ENCODE measurements around the gene PPP1R15B. TPM values are rescaled to one million over a fixed set of nuclear protein-coding genes. Genes with fewer than 3 reads are reported as not detected.

The PPP1R15B gene
- total and polyA plus RNA-seq, 4 donors = 6.8 to 59.9 (median 26.5) TPM

- H3K36me3 ChIP-seq (ENCODE audit: control insufficient read depth in 1 of 2, insufficient read depth in 2 of 2, low read length in 1 of 2) = no peaks in the 10 kb centered on the region
- no peak overlapping the region for H3K4me3 ChIP-seq (ENCODE audit: low read length in 2 of 2)
- no peak overlapping the region for H3K27ac ChIP-seq (ENCODE audit: low read depth in 1 of 2, low read length in 2 of 2)
- H3K27me3 ChIP-seq (ENCODE audit: control insufficient read depth in 1 of 2, insufficient read depth in 2 of 2, low read length in 1 of 2) = no peaks in the 10 kb centered on the region
- intact Hi-C loops (cut with DNase I) = no loop called here
- H3K9me3 ChIP-seq (ENCODE audit: control insufficient read depth, low read length) = no peaks in the 10 kb centered on the region
- DNase-seq (no peak), ATAC-seq (ENCODE audit: low FRiP score) (no peak)
- WGBS, 2 donors = 82 to 84% methylated on average over 4 of the region's 4 CpGs
- no peaks in the 10 kb centered on the region for H3K4me1 ChIP-seq (ENCODE audit: control insufficient read depth in 1 of 2, insufficient read depth in 2 of 2, low read length in 2 of 2)
These were observed 37.7 kb downstream of the PPP1R15B start for GRCh38 chr1:204373911-204374310.

GRCh38 chr1:204370176-204370575, 41.4 kb downstream of the PPP1R15B start:
- Histone ChIP-seq H3K9me3 (ENCODE audit: control insufficient read depth, low read length) (no peaks in the 10 kb centered on the region), H3K27ac (ENCODE audit: low read depth in 1 of 2, low read length in 2 of 2) (no peak overlapping the region), H3K4me3 (ENCODE audit: low read length in 2 of 2) (no peak overlapping the region), H3K36me3 (ENCODE audit: control insufficient read depth in 1 of 2, insufficient read depth in 2 of 2, low read length in 1 of 2) (no peaks in the 10 kb centered on the region), H3K4me1 (ENCODE audit: control insufficient read depth in 1 of 2, insufficient read depth in 2 of 2, low read length in 2 of 2) (no peaks in the 10 kb centered on the region), H3K27me3 (ENCODE audit: control insufficient read depth in 1 of 2, insufficient read depth in 2 of 2, low read length in 1 of 2) (no peaks in the 10 kb centered on the region)
- intact Hi-C loops (cut with DNase I) = no loop called here
- DNase-seq (no peak), ATAC-seq (ENCODE audit: low FRiP score) (no peak)
- 86% methylated on average over 10 of the region's 10 CpGs for WGBS, 2 donors

- H3K4me3 ChIP-seq (ENCODE audit: low read length in 2 of 2) = no peak overlapping the region
- ATAC-seq (ENCODE audit: low FRiP score) (no peak), DNase-seq (no peak)
- H3K27me3 ChIP-seq (ENCODE audit: control insufficient read depth in 1 of 2, insufficient read depth in 2 of 2, low read length in 1 of 2) = no peaks in the 10 kb centered on the region
- intact Hi-C loops (cut with DNase I) = no loop called here
- H3K9me3 ChIP-seq (ENCODE audit: control insufficient read depth, low read length) = no peaks in the 10 kb centered on the region
- no peak overlapping the region for H3K27ac ChIP-seq (ENCODE audit: low read depth in 1 of 2, low read length in 2 of 2)
- H3K36me3 ChIP-seq (ENCODE audit: control insufficient read depth in 1 of 2, insufficient read depth in 2 of 2, low read length in 1 of 2) = no peaks in the 10 kb centered on the region
- 69 to 73% methylated on average over 13 of the region's 13 CpGs for WGBS, 2 donors
- no peaks in the 10 kb centered on the region for H3K4me1 ChIP-seq (ENCODE audit: control insufficient read depth in 1 of 2, insufficient read depth in 2 of 2, low read length in 2 of 2)
These were observed 42.5 kb downstream of the PPP1R15B start for GRCh38 chr1:204368996-204369726.

GRCh38 chr1:204367956-204368355, 43.7 kb downstream of the PPP1R15B start:
- DNase-seq (no peak), ATAC-seq (ENCODE audit: low FRiP score) (no peak)
- no peaks in the 10 kb centered on the region for H3K27me3 ChIP-seq (ENCODE audit: control insufficient read depth in 1 of 2, insufficient read depth in 2 of 2, low read length in 1 of 2)
- H3K4me1 ChIP-seq (ENCODE audit: control insufficient read depth in 1 of 2, insufficient read depth in 2 of 2, low read length in 2 of 2) = no peaks in the 10 kb centered on the region
- 81 to 83% methylated on average over 10 of the region's 10 CpGs for WGBS, 2 donors
- H3K4me3 ChIP-seq (ENCODE audit: low read length in 2 of 2) = no peak overlapping the region
- no peak overlapping the region for H3K27ac ChIP-seq (ENCODE audit: low read depth in 1 of 2, low read length in 2 of 2)
- H3K36me3 ChIP-seq (ENCODE audit: control insufficient read depth in 1 of 2, insufficient read depth in 2 of 2, low read length in 1 of 2) = no peaks in the 10 kb centered on the region
- no peaks in the 10 kb centered on the region for H3K9me3 ChIP-seq (ENCODE audit: control insufficient read depth, low read length)
- intact Hi-C loops (cut with DNase I) = loop anchor here in 1 of 2 donors (2.0 kb wide), 1 partner anchor 205 kb away; no protein-coding TSS in a partner anchor

GRCh38 chr1:204367193-204367858, 44.3 kb downstream of the PPP1R15B start:
- WGBS, 2 donors = 76 to 83% methylated on average over 16 of the region's 16 CpGs
- ATAC-seq (ENCODE audit: low FRiP score) = no peak
- Histone ChIP-seq H3K36me3 (ENCODE audit: control insufficient read depth in 1 of 2, insufficient read depth in 2 of 2, low read length in 1 of 2) (no peaks in the 10 kb centered on the region), H3K9me3 (ENCODE audit: control insufficient read depth, low read length) (no peaks in the 10 kb centered on the region), H3K27ac (ENCODE audit: low read depth in 1 of 2, low read length in 2 of 2) (no peak overlapping the region), H3K4me1 (ENCODE audit: control insufficient read depth in 1 of 2, insufficient read depth in 2 of 2, low read length in 2 of 2) (no peaks in the 10 kb centered on the region), H3K27me3 (ENCODE audit: control insufficient read depth in 1 of 2, insufficient read depth in 2 of 2, low read length in 1 of 2) (no peaks in the 10 kb centered on the region), H3K4me3 (ENCODE audit: low read length in 2 of 2) (no peak overlapping the region)
- no peak for DNase-seq
- intact Hi-C loops (cut with DNase I) = loop anchor here in 1 of 2 donors (2.0 kb wide), 1 partner anchor 205 kb away; no protein-coding TSS in a partner anchor

GRCh38 chr1:204366759-204367158, 44.9 kb downstream of the PPP1R15B start:
- Histone ChIP-seq H3K27ac (ENCODE audit: low read depth in 1 of 2, low read length in 2 of 2) (no peak overlapping the region), H3K9me3 (ENCODE audit: control insufficient read depth, low read length) (no peaks in the 10 kb centered on the region), H3K36me3 (ENCODE audit: control insufficient read depth in 1 of 2, insufficient read depth in 2 of 2, low read length in 1 of 2) (no peaks in the 10 kb centered on the region), H3K4me3 (ENCODE audit: low read length in 2 of 2) (no peak overlapping the region), H3K4me1 (ENCODE audit: control insufficient read depth in 1 of 2, insufficient read depth in 2 of 2, low read length in 2 of 2) (no peaks in the 10 kb centered on the region), H3K27me3 (ENCODE audit: control insufficient read depth in 1 of 2, insufficient read depth in 2 of 2, low read length in 1 of 2) (no peaks in the 10 kb centered on the region)
- intact Hi-C loops (cut with DNase I) = loop anchor here in 1 of 2 donors (2.0 kb wide), 1 partner anchor 204 kb away; no protein-coding TSS in a partner anchor
- 89 to 91% methylated on average over 7 of the region's 7 CpGs for WGBS, 2 donors
- DNase-seq (no peak), ATAC-seq (ENCODE audit: low FRiP score) (no peak)

GRCh38 chr1:204363335-204364114, 48.1 kb downstream of the PPP1R15B start:
- Histone ChIP-seq H3K9me3 (ENCODE audit: control insufficient read depth, low read length) (no peaks in the 10 kb centered on the region), H3K27me3 (ENCODE audit: control insufficient read depth in 1 of 2, insufficient read depth in 2 of 2, low read length in 1 of 2) (no peaks in the 10 kb centered on the region), H3K27ac (ENCODE audit: low read depth in 1 of 2, low read length in 2 of 2) (no peak overlapping the region), H3K36me3 (ENCODE audit: control insufficient read depth in 1 of 2, insufficient read depth in 2 of 2, low read length in 1 of 2) (no peaks in the 10 kb centered on the region), H3K4me3 (ENCODE audit: low read length in 2 of 2) (peak overlapping the region; percentile 36 to 49), H3K4me1 (ENCODE audit: control insufficient read depth in 1 of 2, insufficient read depth in 2 of 2, low read length in 2 of 2) (no peaks in the 10 kb centered on the region)
- intact Hi-C loops (cut with DNase I) = loop anchor here (2.0 to 5.0 kb wide), 4 partner anchors 105 to 201 kb away; partner anchors contain the start of gene GOLT1A (in 1 of the 2)
- peak; percentile 85 for ATAC-seq (ENCODE audit: low FRiP score)
- 1% methylated on average over 27 of the region's 27 CpGs for WGBS, 2 donors
- DNase-seq = peak; percentile 77 to 86

GRCh38 chr1:204362984-204363334, 48.7 kb downstream of the PPP1R15B start:
- H3K9me3 ChIP-seq (ENCODE audit: control insufficient read depth, low read length) = no peaks in the 10 kb centered on the region
- no peaks in the 10 kb centered on the region for H3K4me1 ChIP-seq (ENCODE audit: control insufficient read depth in 1 of 2, insufficient read depth in 2 of 2, low read length in 2 of 2)
- DNase-seq = no peak
- WGBS, 2 donors = 29 to 40% methylated on average over 10 to 11 of the region's 11 CpGs
- no peaks in the 10 kb centered on the region for H3K36me3 ChIP-seq (ENCODE audit: control insufficient read depth in 1 of 2, insufficient read depth in 2 of 2, low read length in 1 of 2)
- no peaks in the 10 kb centered on the region for H3K27me3 ChIP-seq (ENCODE audit: control insufficient read depth in 1 of 2, insufficient read depth in 2 of 2, low read length in 1 of 2)
- no peak for ATAC-seq (ENCODE audit: low FRiP score)
- peak overlapping the region in 1 of 2 donors; percentile 49 for H3K4me3 ChIP-seq (ENCODE audit: low read length in 2 of 2)
- intact Hi-C loops (cut with DNase I) = loop anchor here (2.0 to 5.0 kb wide), 4 partner anchors 104 to 200 kb away; partner anchors contain the start of gene GOLT1A (in 1 of the 2)
- no peak overlapping the region for H3K27ac ChIP-seq (ENCODE audit: low read depth in 1 of 2, low read length in 2 of 2)

Data from aorta (tissue), 5 donors.